ENCODE measurements around the gene BOD1. TPM values are rescaled to one million over a fixed set of nuclear protein-coding genes. Genes with fewer than 3 reads are reported as not detected.
A peak's percentile ranks its signal among the peaks of the same experiment; 100 is the strongest.

Gene BOD1
- total RNA-seq, 2 experiments from 2014 or later = 29.2 to 31.7 TPM

DNA sequence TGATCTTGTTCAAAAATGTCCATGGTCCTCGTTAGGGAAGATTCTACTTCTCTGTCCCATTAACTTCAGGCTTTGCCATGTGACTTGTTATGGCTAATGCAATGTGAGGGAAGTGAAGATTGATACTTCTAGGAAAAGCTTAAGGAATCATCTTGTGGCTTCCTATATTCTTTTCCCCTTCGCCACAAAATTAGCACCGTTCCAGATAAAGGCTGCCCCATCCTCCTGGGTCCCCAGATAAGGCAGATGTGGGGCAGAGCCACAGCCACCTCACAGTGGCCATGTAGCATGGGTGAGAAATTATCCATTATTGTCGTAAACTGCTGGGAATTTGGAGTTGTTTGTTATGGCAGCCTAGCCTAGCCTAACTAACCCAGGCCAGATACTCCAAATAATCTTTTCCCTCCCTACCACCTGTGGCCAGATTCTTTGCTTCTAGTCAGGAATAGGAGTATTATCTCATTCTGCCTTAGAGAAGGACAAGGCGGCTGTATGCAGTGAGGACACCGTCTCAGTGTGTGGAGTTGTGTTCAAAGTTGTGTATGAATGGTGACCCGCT is 31.9 kb upstream of the BOD1 start:
- Mint-ChIP-seq H3K27me3 (peaks cover 25% of the 10 kb centered on the region), H3K9me3 (ENCODE audit: low read depth) (peaks cover 6% of the 10 kb centered on the region), H3K27ac (no peak overlapping the region), H3K36me3 (ENCODE audit: low read depth) (no peaks in the 10 kb centered on the region), H3K4me3 (no peak overlapping the region), H3K4me1 (no peaks in the 10 kb centered on the region)
- DNase-seq (no peak), ATAC-seq (no peak)
- POLR2A ChIA-PET = no interaction called here
- intact Hi-C loops (cut with DNase I, micrococcal nuclease) = no loop called here
- CTCF ChIA-PET = no interaction called here

DNA sequence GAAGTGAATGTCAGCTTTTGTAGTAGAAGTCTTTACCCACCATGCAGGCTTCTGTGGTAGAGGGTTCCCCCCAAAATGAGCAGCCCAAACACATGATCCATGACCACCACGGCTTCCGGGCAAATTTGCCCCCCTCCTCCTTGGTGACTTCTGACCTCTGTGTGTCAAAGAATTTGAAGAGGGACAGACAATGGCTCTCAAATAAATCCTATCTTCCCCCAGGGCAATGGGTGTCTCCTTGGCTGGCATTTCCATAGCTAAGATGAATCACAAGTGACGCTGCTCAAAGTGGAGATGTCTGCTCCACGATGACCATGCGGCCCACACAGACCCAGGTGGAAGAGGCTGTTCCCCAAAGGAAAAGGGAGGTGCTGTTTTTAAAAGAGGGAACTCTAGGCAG is 30.2 kb upstream of the BOD1 start:
- ATAC-seq (no peak), DNase-seq (no peak)
- ChIA-PET CTCF (interaction anchor here (0.7 kb wide), 1 partner anchor 9 kb away, joined by 4 read pairs; no protein-coding TSS in a partner anchor), POLR2A (no interaction called here)
- no peaks in the 10 kb centered on the region for H3K9me3 Mint-ChIP-seq (ENCODE audit: low read depth)
- peaks cover 22% of the 10 kb centered on the region for H3K27me3 Mint-ChIP-seq
- no peaks in the 10 kb centered on the region for H3K36me3 Mint-ChIP-seq (ENCODE audit: low read depth)
- intact Hi-C loops (cut with DNase I, micrococcal nuclease) = no loop called here
- H3K27ac Mint-ChIP-seq = no peak overlapping the region
- no peaks in the 10 kb centered on the region for H3K4me1 Mint-ChIP-seq
- no peak overlapping the region for H3K4me3 Mint-ChIP-seq

DNA sequence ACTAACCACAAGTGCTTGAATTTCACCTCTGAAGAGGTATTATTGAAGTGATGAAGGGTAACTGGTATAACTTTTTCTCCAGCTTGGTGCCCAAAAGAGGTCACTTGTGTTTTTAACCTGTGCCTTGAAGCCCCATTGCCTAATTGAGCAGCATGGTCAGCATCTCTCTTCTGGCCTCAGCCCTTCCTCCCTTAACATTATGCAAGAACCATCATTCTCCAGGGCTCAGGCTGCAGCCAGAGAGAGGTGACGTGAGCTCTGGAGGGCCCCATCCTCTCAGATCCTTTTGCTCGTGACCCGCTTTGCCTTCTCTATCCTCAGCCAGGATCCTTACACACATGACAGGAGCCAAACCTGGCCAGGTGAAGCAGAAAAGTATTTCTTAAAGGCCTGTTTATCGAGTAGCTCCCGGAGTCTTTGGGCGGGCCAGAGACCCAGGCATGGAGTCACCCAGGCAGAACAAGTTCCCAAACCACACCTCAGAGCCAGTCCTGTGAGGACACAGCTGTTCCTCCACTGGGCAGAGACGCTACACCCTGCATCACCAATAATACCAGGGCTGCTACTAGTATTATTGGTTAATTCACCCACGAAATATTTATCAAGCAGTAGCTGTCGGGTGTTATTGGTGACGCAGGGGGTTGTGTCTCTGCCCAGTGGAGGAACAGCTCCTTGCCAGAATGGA is 29.6 kb upstream of the BOD1 start:
- POLR2A ChIA-PET = no interaction called here
- no peak for DNase-seq
- no peak overlapping the region for H3K27ac Mint-ChIP-seq
- CTCF ChIA-PET = no interaction called here
- no peaks in the 10 kb centered on the region for H3K36me3 Mint-ChIP-seq (ENCODE audit: low read depth)
- H3K9me3 Mint-ChIP-seq (ENCODE audit: low read depth) = no peaks in the 10 kb centered on the region
- H3K4me3 Mint-ChIP-seq = no peak overlapping the region
- ATAC-seq = no peak
- intact Hi-C loops (cut with DNase I, micrococcal nuclease) = no loop called here
- H3K27me3 Mint-ChIP-seq = peaks cover 18% of the 10 kb centered on the region
- H3K4me1 Mint-ChIP-seq = no peaks in the 10 kb centered on the region

DNA sequence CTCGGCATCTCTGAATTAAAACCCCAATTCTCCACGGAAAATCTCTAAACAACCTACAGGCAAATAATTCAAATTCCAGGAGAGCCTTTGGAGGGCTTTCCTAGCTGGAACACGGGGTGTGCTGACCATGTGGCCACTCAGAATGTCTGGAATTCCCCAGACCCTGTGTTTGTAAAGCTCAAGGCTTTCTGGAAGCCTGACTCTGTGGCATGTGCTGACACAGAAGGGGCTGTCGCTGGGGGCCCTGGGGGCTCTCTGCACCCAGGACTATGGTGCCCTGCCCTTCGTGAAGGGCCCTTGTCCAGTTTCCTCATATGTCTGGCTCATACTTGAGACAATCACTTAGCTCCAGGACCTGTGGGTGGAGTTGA is 29.0 kb upstream of the BOD1 start:
- Mint-ChIP-seq H3K36me3 (ENCODE audit: low read depth) (no peaks in the 10 kb centered on the region), H3K27me3 (peaks cover 12% of the 10 kb centered on the region), H3K4me1 (no peaks in the 10 kb centered on the region), H3K27ac (no peak overlapping the region), H3K9me3 (ENCODE audit: low read depth) (no peaks in the 10 kb centered on the region), H3K4me3 (no peak overlapping the region)
- ATAC-seq (no peak), DNase-seq (no peak)
- ChIA-PET POLR2A (no interaction called here), CTCF (no interaction called here)
- intact Hi-C loops (cut with DNase I, micrococcal nuclease) = no loop called here

DNA sequence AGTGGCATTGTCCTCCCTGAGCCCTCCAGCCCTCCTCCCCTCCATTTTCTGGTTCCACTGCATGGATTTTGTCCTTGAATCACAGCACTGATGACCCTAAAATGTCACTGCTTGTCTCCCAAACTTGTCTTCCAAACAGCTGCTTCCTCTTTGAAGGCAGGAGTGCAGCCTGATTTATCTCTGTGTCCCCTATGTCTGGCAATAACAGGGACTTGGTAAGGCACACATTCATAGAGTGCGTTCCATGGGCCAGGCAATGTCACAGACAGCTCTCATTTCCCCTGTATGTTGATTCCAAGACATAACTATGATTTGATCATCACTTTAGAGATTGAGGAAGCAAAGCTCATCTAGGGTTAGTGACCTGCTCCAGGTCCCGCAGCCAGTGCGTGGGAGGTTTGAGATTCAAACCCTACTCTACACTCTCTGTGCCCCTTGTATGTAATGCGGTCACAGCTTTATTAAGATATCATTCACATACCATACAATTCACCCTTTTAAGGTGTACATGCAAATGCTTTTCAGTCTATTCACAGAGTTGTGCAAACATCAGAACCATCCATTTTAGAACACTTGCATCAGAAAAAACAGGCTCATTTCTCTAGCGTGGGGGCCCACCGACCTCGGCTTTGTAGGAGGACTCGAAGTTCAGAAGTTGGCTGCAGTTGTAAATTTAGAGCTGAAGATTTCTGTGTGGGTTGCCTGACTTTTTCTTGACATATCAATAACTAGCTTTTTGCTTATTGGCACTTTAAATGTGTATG is 28.4 kb upstream of the BOD1 start:
- ChIA-PET POLR2A (no interaction called here), CTCF (no interaction called here)
- Mint-ChIP-seq H3K4me1 (no peaks in the 10 kb centered on the region), H3K4me3 (no peak overlapping the region), H3K9me3 (ENCODE audit: low read depth) (no peaks in the 10 kb centered on the region), H3K27me3 (peaks cover 6% of the 10 kb centered on the region), H3K36me3 (ENCODE audit: low read depth) (no peaks in the 10 kb centered on the region), H3K27ac (no peak overlapping the region)
- DNase-seq (no peak), ATAC-seq (no peak)
- intact Hi-C loops (cut with DNase I, micrococcal nuclease) = no loop called here

DNA sequence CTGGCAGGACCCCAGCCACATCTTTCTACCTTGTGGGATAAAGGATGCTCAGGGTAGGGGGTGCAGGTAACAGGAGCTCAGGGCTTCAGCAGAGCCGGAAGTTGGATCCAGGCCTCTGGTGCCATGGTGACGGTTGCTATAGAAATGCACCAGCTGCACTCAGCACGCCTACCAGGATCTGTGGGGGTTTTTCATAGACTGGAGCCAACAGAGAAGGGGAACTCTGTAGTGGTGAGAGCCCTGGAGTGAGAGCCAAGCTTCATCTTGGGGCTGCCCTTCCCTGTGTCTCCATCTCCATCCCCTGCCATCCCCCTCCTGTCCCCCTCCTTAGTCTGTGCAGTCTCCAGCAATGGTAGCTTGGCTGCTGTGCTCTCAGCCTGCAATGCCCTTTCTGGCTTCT is 27.5 kb upstream of the BOD1 start:
- ATAC-seq = no peak
- no peaks in the 10 kb centered on the region for H3K4me1 Mint-ChIP-seq
- H3K27me3 Mint-ChIP-seq = peaks cover 6% of the 10 kb centered on the region
- intact Hi-C loops (cut with DNase I, micrococcal nuclease) = no loop called here
- POLR2A ChIA-PET = no interaction called here
- H3K9me3 Mint-ChIP-seq (ENCODE audit: low read depth) = no peaks in the 10 kb centered on the region
- no peaks in the 10 kb centered on the region for H3K36me3 Mint-ChIP-seq (ENCODE audit: low read depth)
- no peak overlapping the region for H3K4me3 Mint-ChIP-seq
- CTCF ChIA-PET = interaction anchor here (0.7 kb wide), 1 partner anchor 1890 kb away, joined by 3 read pairs; no protein-coding TSS in a partner anchor
- DNase-seq = peak; percentile 27
- no peak overlapping the region for H3K27ac Mint-ChIP-seq

DNA sequence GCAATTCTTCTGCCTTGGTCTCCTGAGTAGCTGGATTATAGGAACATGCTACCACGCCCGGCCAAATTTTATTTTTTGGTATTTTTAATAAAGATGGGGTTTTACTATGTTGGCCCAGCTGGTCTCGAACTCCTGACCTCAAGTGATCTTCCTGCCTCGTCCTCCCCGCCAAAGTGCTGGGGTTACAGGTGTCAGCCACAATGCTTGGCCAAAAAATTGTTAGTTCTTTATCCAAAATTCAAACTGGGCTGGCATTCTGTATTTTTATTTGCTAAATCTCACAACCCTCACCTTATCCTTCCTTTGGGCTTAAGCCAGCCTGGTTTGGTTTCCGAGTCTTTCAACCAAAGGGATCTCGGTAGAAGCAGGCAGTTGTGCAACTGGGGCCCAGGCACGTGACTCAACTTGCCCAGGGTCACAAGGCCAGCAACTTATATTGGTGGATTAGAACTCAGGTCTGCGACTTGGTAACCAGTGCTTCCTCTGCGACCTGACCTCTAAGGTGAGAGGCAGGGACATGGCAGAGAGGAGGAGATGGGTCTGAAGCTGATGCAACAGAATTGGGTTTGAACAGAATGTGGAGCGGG is 26.5 kb upstream of the BOD1 start:
- intact Hi-C loops (cut with DNase I, micrococcal nuclease) = no loop called here
- no peak overlapping the region for H3K4me3 Mint-ChIP-seq
- ATAC-seq = no peak
- no peaks in the 10 kb centered on the region for H3K36me3 Mint-ChIP-seq (ENCODE audit: low read depth)
- ChIA-PET POLR2A (interaction anchor here (0.7 kb wide), 1 partner anchor 1147 kb away, joined by 3 read pairs; no protein-coding TSS in a partner anchor), CTCF (interaction anchor here (0.7 to 1.0 kb wide), 2 partner anchors 9 to 669 kb away, joined by 3 to 4 read pairs; no protein-coding TSS in a partner anchor)
- peaks cover 3% of the 10 kb centered on the region for H3K27me3 Mint-ChIP-seq
- no peak overlapping the region for H3K27ac Mint-ChIP-seq
- no peaks in the 10 kb centered on the region for H3K9me3 Mint-ChIP-seq (ENCODE audit: low read depth)
- no peak for DNase-seq
- H3K4me1 Mint-ChIP-seq = no peaks in the 10 kb centered on the region

DNA sequence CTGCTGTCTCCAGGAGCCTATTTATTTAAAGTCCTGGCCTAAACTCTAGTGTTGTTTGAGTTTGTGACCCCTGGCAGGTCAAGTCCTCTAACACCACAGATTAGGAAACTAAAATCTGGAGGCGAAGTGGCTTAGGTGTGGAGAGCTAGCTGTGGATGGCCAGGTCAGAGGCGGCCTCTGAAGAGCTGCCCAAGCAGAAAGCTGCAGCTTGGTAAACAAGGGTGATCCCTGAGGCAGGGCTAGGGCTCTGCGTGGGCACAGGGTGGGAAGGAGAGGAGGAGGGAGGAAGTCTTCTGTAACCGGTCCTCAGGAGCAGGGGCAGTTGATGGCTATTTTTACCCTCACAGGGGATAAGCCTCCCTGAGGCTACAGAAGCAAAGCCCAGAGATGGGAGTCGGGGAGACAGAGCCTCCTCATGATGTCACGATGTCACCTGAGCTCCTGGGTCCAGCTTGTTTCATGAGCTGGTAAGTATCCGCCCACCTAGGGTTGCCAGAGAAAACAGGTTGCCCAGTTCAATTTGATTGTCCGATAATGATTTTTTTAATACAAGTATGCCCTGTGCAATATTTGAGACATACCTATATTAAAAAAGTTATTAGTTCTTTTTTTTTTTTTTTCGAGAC is 25.9 kb upstream of the BOD1 start:
- no peaks in the 10 kb centered on the region for H3K9me3 Mint-ChIP-seq (ENCODE audit: low read depth)
- CTCF ChIA-PET = interaction anchor here (0.7 to 1.0 kb wide), 2 partner anchors 8 to 670 kb away, joined by 3 to 4 read pairs; no protein-coding TSS in a partner anchor
- intact Hi-C loops (cut with DNase I, micrococcal nuclease) = no loop called here

DNA sequence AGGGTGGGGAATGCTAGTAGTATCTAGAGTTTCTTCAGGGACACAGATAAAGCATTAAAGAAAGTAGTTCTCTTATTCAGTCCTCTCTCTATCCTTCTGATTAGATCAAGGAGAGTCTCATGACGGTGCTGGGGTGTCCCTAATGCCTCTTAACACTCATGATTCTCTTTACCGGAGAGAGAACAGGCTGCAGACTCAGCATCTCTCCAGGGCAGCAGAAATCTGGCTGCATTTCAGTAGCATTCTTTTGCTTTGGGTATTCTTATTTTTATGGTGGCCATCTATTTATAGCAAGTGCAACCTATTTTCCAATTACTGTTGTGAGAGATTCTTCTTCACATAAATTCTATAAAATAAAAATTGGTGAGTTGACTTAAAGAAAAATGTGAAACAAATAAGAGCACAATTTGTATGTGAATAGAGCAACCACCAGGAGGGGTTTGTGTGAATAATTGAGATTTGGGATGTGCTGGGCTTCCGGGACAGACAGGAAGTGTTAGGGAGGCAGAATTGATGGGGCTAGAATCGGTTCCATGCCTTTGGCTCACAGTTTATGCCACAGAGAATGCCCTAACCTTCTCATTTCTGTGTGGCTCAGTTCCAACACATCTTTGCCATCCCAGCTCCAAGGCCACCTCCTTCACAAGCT is 23.8 kb upstream of the BOD1 start:
- intact Hi-C loops (cut with DNase I, micrococcal nuclease) = no loop called here
- Mint-ChIP-seq H3K36me3 (ENCODE audit: low read depth) (no peaks in the 10 kb centered on the region), H3K27me3 (no peaks in the 10 kb centered on the region), H3K27ac (no peak overlapping the region), H3K4me3 (no peak overlapping the region), H3K9me3 (ENCODE audit: low read depth) (no peaks in the 10 kb centered on the region), H3K4me1 (peaks cover 5% of the 10 kb centered on the region)
- ChIA-PET POLR2A (no interaction called here), CTCF (no interaction called here)
- ATAC-seq (no peak), DNase-seq (no peak)

More for the DNA sequence above, 25.9 kb upstream of the BOD1 start:
- DNase-seq (no peak), ATAC-seq (no peak)
- H3K36me3 Mint-ChIP-seq (ENCODE audit: low read depth) = no peaks in the 10 kb centered on the region
- H3K27me3 Mint-ChIP-seq = peaks cover 3% of the 10 kb centered on the region
- H3K4me1 Mint-ChIP-seq = peaks cover 4% of the 10 kb centered on the region
- POLR2A ChIA-PET = interaction anchor here (0.7 kb wide), 1 partner anchor 1147 kb away, joined by 3 read pairs; no protein-coding TSS in a partner anchor
- H3K4me3 Mint-ChIP-seq = no peak overlapping the region
- H3K27ac Mint-ChIP-seq = no peak overlapping the region

DNA sequence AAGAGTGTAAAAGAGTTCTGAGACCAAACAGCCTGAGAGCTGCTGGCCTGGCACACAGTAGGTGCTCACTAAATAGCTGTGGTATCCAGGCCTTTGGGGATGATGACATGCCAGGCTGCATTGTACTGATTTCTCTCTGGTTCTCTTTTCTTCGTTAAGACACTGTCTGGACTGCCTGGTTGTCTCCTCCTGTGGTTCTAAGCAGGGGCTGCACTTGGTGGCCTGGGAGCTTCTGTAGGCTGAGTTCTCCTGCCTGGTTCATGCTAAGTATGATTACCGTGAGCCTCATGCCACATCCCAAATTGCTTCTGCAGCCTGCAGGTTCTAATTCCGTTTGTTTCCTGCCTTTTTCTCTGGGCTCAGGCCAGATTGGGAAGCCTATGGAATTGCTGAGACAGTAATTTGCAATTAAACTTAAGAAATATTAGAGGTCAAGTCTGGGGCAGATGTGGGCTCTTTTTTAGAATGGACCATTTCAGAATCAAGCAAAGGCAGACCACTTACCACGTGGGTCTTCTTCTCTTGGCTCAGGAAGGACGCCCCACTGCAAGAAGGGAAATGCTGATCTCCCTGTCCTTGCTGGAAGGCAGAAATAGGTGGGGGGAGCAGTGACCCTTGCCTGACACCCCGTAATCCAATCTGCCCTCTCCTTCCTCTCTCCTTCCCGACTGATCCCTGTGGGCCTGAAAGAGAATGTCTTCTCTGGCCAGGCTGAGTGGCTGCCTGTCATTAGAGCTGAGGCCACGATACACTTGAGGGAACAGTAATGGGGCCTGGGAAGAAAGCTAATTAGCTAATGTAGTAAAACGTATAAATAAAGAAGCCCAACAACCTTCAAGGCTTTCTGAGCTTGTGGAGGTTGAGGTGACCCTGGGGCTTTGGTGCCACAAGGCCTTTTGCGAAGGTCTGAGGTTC is 21.9 kb upstream of the BOD1 start:
- CTCF ChIA-PET = no interaction called here
- POLR2A ChIA-PET = no interaction called here
- DNase-seq (no peak), ATAC-seq (no peak)
- Mint-ChIP-seq H3K36me3 (ENCODE audit: low read depth) (no peaks in the 10 kb centered on the region), H3K4me1 (peaks cover 5% of the 10 kb centered on the region), H3K9me3 (ENCODE audit: low read depth) (no peaks in the 10 kb centered on the region), H3K4me3 (no peak overlapping the region), H3K27me3 (peaks cover 3% of the 10 kb centered on the region), H3K27ac (no peak overlapping the region)
- intact Hi-C loops (cut with DNase I, micrococcal nuclease) = no loop called here

Data from activated CD4-positive, alpha-beta T cell treated with anti-CD3 and anti-CD28 coated beads for 36 hours (primary cell).